ENCODE measurements around the gene EIF4G2.

DNA sequence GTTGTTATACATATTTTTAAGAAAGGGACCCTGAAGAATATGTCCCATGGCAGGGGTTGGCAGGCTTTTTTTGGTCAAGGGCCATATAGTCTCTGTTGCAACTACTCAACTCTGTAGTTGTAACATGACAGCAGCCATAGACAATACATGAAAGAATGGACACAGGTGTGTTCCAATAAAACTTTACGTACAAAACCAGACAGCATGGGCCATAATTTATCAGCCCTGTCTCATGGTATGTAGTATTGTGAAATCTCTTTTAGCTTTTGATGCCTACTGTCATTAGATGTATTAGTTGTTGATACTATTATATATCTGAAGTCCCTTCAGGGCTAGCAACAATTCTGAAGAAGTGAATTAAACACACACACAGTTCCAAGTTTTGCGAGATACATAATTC is 46.6 kb upstream of the EIF4G2 start:
- no peak for TF ChIP-seq POLR2A (IDR thresholded peaks at IDR 0.05)
- TF ChIP-seq, protein P1, sequence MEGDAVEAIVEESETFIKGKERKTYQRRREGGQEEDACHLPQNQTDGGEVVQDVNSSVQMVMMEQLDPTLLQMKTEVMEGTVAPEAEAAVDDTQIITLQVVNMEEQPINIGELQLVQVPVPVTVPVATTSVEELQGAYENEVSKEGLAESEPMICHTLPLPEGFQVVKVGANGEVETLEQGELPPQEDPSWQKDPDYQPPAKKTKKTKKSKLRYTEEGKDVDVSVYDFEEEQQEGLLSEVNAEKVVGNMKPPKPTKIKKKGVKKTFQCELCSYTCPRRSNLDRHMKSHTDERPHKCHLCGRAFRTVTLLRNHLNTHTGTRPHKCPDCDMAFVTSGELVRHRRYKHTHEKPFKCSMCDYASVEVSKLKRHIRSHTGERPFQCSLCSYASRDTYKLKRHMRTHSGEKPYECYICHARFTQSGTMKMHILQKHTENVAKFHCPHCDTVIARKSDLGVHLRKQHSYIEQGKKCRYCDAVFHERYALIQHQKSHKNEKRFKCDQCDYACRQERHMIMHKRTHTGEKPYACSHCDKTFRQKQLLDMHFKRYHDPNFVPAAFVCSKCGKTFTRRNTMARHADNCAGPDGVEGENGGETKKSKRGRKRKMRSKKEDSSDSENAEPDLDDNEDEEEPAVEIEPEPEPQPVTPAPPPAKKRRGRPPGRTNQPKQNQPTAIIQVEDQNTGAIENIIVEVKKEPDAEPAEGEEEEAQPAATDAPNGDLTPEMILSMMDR (IDR thresholded peaks at IDR 0.05): no peak

Measured in stomach (tissue), 4 donors.